ENCODE results near the gene FYCO1.

GRCh38 chr3:45992821-45993221, 2.8 kb downstream of the FYCO1 start:
- TF ChIP-seq EZH2 (IDR thresholded peaks at IDR 0.05; ENCODE audit: low read depth) (no peak), CTCF (conservative IDR thresholded peaks at IDR 0.05) (no peak)
